SK-N-SH (cell line): ENCODE results near the gene AUTS2. TPM values are rescaled to one million over a fixed set of nuclear protein-coding genes. Genes with fewer than 3 reads are reported as not detected.

Experiments used
- CTCF ChIA-PET: fragments of 300-600, 350-600 bp; formaldehyde crosslinking; extraction: SDS; loops from one replicate; lab custom pipeline; 2021; lab: Yijun Ruan, JAX
- POLR2A ChIA-PET: fragments of 350-600 bp; sonication (Branson Sonifier 250); formaldehyde crosslinking; extraction: SDS; loops from one replicate; lab custom pipeline; 2020; ENCODE audit warnings: antibody characterized with exemption, inconsistent platforms; lab: Yijun Ruan, JAX
- DNase-seq: peaks from one replicate; pipeline ENCODE4 v3.0.0; 2012
- H2AFZ ChIP-seq: fragments of 200-600 bp; sonication (generic); 2 replicates; pipeline ENCODE4 v1.8.1; 2016; ENCODE audit warnings: antibody characterized with exemption, mild to moderate bottlenecking, low read depth
- H3F3A ChIP-seq: fragments of 200-600 bp; sonication (generic); replicated peaks from 2 replicates; pipeline ENCODE3; 2016; ENCODE audit warnings: antibody characterized with exemption, mild to moderate bottlenecking; ENCODE audit not compliant: insufficient read depth
- H3K27ac ChIP-seq, 2 experiments: fragments of 200-500 bp in 1 of 2; fragments of 200-600 bp in 1 of 2; sonication (Bioruptor generic) in 1 of 2; sonication (generic), shearing (Covaris generic) in 1 of 2; 2 replicates each; pipeline versions ENCODE4 v1.5.1 to v1.6.1; 2014 to 2016; ENCODE audit warnings: low read depth in 2 of 2, inconsistent platforms in 1 of 2, low read length in 1 of 2, mild to moderate bottlenecking in 1 of 2, mixed read lengths in 1 of 2
- H3K27me3 ChIP-seq: fragments of 200-600 bp; sonication (generic), shearing (Covaris generic); 2 replicates; pipeline ENCODE4 v1.6.1; 2016; ENCODE audit warnings: mixed run types; ENCODE audit not compliant: insufficient read depth
- H3K36me3 ChIP-seq, 2 experiments: fragments of 200-500 bp in 1 of 2; fragments of 200-600 bp in 1 of 2; sonication (Bioruptor generic) in 1 of 2; sonication (generic) in 1 of 2; replicated peaks in 1 of 2; 2 replicates each; pipeline versions ENCODE3 to v1.5.1; 2014 to 2016; ENCODE audit warnings: low read length in 1 of 2, mild to moderate bottlenecking in 1 of 2; ENCODE audit not compliant: insufficient read depth in 2 of 2, control insufficient read depth in 1 of 2
- H3K4me1 ChIP-seq, 2 experiments: fragments of 200-500 bp in 1 of 2; fragments of 200-600 bp in 1 of 2; sonication (Bioruptor generic) in 1 of 2; sonication (generic), shearing (Covaris generic) in 1 of 2; 2 replicates each; pipeline versions ENCODE4 v1.5.1 to v1.6.1; 2014 to 2016; ENCODE audit warnings: low read depth in 1 of 2, low read length in 1 of 2, mixed run types in 1 of 2; ENCODE audit not compliant: insufficient read depth in 2 of 2, control insufficient read depth in 1 of 2
- H3K4me2 ChIP-seq: fragments of 200-600 bp; sonication (generic), shearing (Covaris generic); 2 replicates; pipeline ENCODE4 v1.6.1; 2017; ENCODE audit warnings: mixed run types
- H3K4me3 ChIP-seq, 2 experiments: fragments of 200-500 bp in 1 of 2; fragments of 200-600 bp in 1 of 2; sonication (Bioruptor generic) in 1 of 2; sonication (generic), shearing (Covaris generic) in 1 of 2; 2 replicates each; pipeline versions ENCODE4 v1.5.1 to v1.8.1; 2014 to 2016; ENCODE audit warnings: low read depth in 2 of 2, inconsistent platforms in 1 of 2, low read length in 1 of 2, mild to moderate bottlenecking in 1 of 2, mixed read lengths in 1 of 2, moderate library complexity in 1 of 2
- H3K79me2 ChIP-seq: fragments of 200-600 bp; sonication (generic); 2 replicates; pipeline ENCODE4 v1.8.1; 2017; ENCODE audit warnings: mild to moderate bottlenecking; ENCODE audit not compliant: insufficient read depth
- H3K9ac ChIP-seq: fragments of 200-600 bp; sonication (generic); 2 replicates; pipeline ENCODE4 v1.6.1; 2017; ENCODE audit warnings: mixed run types
- H3K9me2 ChIP-seq: fragments of 200-600 bp; sonication (generic); 2 replicates; pipeline ENCODE4 v1.6.1; 2017; ENCODE audit warnings: mixed run types
- H3K9me3 ChIP-seq: fragments of 200-600 bp; sonication (generic); 2 replicates; pipeline ENCODE4 v1.6.1; 2017; ENCODE audit warnings: mixed run types, mild to moderate bottlenecking, moderate library complexity
- H4K20me1 ChIP-seq: fragments of 200-600 bp; sonication (generic); 2 replicates; pipeline ENCODE4 v1.6.1; 2017; ENCODE audit warnings: mild to moderate bottlenecking, mixed run types; ENCODE audit not compliant: insufficient read depth
- ELF1 ChIP-seq: IDR thresholded peaks from 2 replicates; pipeline ENCODE4 v1.4.0; 2012
- EP300 ChIP-seq, 2 experiments: IDR thresholded peaks; 2 replicates each; pipeline versions ENCODE4 v1.4.0 to v1.6.1; 2012; ENCODE audit warnings: borderline replicate concordance in 1 of 2, low read depth in 1 of 2, low read length in 1 of 2
- FOSL2 ChIP-seq: IDR thresholded peaks from 2 replicates; pipeline ENCODE4 v1.4.0; 2012; ENCODE audit warnings: low read depth, mild to moderate bottlenecking, moderate library complexity, borderline replicate concordance
- FOXJ3 ChIP-seq: sonication (generic); formaldehyde crosslinking; IDR thresholded peaks from 2 replicates; pipeline ENCODE4 v1.5.1; 2020; ENCODE audit warnings: mild to moderate bottlenecking, missing genetic modification reagents
- FOXM1 ChIP-seq: IDR thresholded peaks from 2 replicates; pipeline ENCODE4 v1.4.0; 2012; ENCODE audit warnings: low read depth, mild to moderate bottlenecking
- GABPA ChIP-seq: IDR thresholded peaks from 2 replicates; pipeline ENCODE4 v1.4.0; 2012; ENCODE audit warnings: low read depth, mild to moderate bottlenecking
- GATA2 ChIP-seq: sonication (generic); formaldehyde crosslinking; IDR thresholded peaks from 2 replicates; pipeline ENCODE4 v1.5.0; 2020; ENCODE audit warnings: mild to moderate bottlenecking, missing genetic modification reagents
- JUND ChIP-seq: IDR thresholded peaks from 2 replicates; pipeline ENCODE4 v1.4.0; 2012
- NFIC ChIP-seq: IDR thresholded peaks from 2 replicates; pipeline ENCODE4 v1.4.0; 2012; ENCODE audit warnings: borderline replicate concordance
- NRF1 ChIP-seq: IDR thresholded peaks from 2 replicates; pipeline ENCODE4 v1.6.1; 2012; ENCODE audit warnings: low read depth, mild to moderate bottlenecking, low read length
- POLR2AphosphoS5 ChIP-seq: IDR thresholded peaks from 2 replicates; pipeline ENCODE4 v1.6.1; 2012; ENCODE audit warnings: low read depth, low read length
- RFX5 ChIP-seq: IDR thresholded peaks from 2 replicates; pipeline ENCODE4 v1.6.1; 2012; ENCODE audit warnings: mild to moderate bottlenecking, improper control_type of control experiment, low read length
- SIN3A ChIP-seq: IDR thresholded peaks from 2 replicates; pipeline ENCODE4 v1.6.1; 2012; ENCODE audit warnings: low read depth, mild to moderate bottlenecking, low read length, moderate library complexity, borderline replicate concordance
- TAF1 ChIP-seq: IDR thresholded peaks from 2 replicates; pipeline ENCODE4 v1.6.1; 2012; ENCODE audit warnings: low read depth, mild to moderate bottlenecking, low read length, moderate library complexity, borderline replicate concordance
- TCF12 ChIP-seq: IDR thresholded peaks from 2 replicates; pipeline ENCODE4 v1.4.0; 2012
- TEAD4 ChIP-seq: IDR thresholded peaks from 2 replicates; pipeline ENCODE4 v1.4.0; 2012; ENCODE audit warnings: mild to moderate bottlenecking, borderline replicate concordance; ENCODE audit not compliant: insufficient read depth
- YY1 ChIP-seq: IDR thresholded peaks from 2 replicates; pipeline ENCODE4 v1.4.0; 2012; ENCODE audit warnings: low read depth, mild to moderate bottlenecking
- WGBS: methylation state at CpG from one replicate; pipeline ENCODE4 v1.1.6; 2017; ENCODE audit warnings: low lambda C conversion rate; 5-methylcytosine and 5-hydroxymethylcytosine counted together
- polyA plus RNA-seq, 3 experiments: library from polyadenylated mRNA; depleted of rRNA; stranded (reverse); fragments of >200 nt; gene quantifications; 2 replicates each; pipeline ENCODE4 v1.2.3, GENCODE V29; 2012
- TF ChIP-seq, protein P1 (sequence below): fragments of 200-600 bp; sonication (generic); IDR thresholded peaks from 2 replicates; pipeline ENCODE4 v1.6.1; 2017; ENCODE audit warnings: antibody characterized with exemption, mild to moderate bottlenecking, moderate library complexity
- TF ChIP-seq, protein P2 (sequence below): IDR thresholded peaks from 2 replicates; pipeline ENCODE4 v1.4.0; 2012; ENCODE audit warnings: low read depth
- TF ChIP-seq, protein P3 (sequence below): fragments of 150-350 bp; IDR thresholded peaks from 2 replicates; pipeline ENCODE4 v1.6.1; 2016; ENCODE audit warnings: mild to moderate bottlenecking, low read depth, low read length
- TF ChIP-seq, protein P4 (sequence below): IDR thresholded peaks from 2 replicates; pipeline ENCODE4 v1.4.0; 2012; ENCODE audit warnings: low read depth, borderline replicate concordance

The AUTS2 gene
- polyA plus RNA-seq, 1 of the 3 experiments (the other 2 are of a cell fraction), result 15.6 TPM

DNA sequence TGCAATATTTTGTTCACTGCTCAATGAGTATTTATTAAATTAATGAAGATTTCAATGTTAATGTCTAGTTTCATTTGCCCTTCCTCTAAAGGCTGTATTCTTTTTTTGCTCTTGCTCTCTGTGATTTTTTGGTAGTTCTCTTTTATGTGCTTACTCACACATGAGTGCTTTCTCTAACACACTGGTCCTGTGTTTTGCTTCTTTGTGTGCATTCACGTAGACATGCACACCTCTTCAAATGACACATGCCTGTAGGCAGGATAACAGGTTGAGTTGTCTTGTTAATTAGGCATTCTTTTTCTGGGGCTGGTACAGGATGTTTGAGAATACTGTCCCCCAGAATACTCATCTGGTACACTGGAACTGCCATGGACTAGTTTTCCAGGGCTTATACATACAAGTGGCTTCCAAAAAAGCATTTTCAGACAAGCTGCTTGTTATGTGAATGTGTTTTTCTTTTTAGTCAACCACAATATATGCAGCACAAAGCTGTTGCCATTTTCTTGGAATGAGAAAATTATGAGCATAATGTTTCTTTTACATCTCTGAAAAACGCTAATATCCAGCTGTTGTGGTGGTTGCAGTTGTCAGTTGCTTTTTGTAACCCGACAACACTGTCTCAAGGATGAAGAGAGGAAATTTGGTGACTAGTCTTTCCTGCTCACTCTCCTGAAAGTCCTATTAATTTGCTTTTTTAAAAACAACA lies 416.4 kb downstream of the AUTS2 start:
- Histone ChIP-seq H3F3A (peaks cover 9% of the 10 kb centered on the region), H3K9me3 (no peaks in the 10 kb centered on the region), H3K4me1 (peaks cover 11 to 17% of the 10 kb centered on the region in 2 experiments; a peak in 3 of 4 replicates), H4K20me1 (no peaks in the 10 kb centered on the region), H3K79me2 (no peaks in the 10 kb centered on the region), H3K27me3 (no peaks in the 10 kb centered on the region), H3K36me3 (no peaks in the 10 kb centered on the region), H3K27ac (no peak overlapping the region), H2AFZ (no peak overlapping the region), H3K4me3 (no peak overlapping the region), H3K4me2 (no peak overlapping the region), H3K9me2 (no peaks in the 10 kb centered on the region), H3K9ac (no peak overlapping the region)
- CTCF ChIA-PET, result interaction anchor here (1.1 to 3.3 kb wide), 4 partner anchors 8 to 167 kb away, joined by 3 to 15 read pairs (median 5); no protein-coding TSS in a partner anchor
- no peak for DNase-seq
- POLR2A ChIA-PET, result no interaction called here
- WGBS, result 91% methylated on average over 3 of the region's 3 CpGs
- no peak for TF ChIP-seq NRF1
- TF ChIP-seq ELF1, result no peak
- no peak for TF ChIP-seq FOXM1
- TF ChIP-seq NFIC, result no peak
- TF ChIP-seq FOSL2, result no peak
- TF ChIP-seq, protein P1, sequence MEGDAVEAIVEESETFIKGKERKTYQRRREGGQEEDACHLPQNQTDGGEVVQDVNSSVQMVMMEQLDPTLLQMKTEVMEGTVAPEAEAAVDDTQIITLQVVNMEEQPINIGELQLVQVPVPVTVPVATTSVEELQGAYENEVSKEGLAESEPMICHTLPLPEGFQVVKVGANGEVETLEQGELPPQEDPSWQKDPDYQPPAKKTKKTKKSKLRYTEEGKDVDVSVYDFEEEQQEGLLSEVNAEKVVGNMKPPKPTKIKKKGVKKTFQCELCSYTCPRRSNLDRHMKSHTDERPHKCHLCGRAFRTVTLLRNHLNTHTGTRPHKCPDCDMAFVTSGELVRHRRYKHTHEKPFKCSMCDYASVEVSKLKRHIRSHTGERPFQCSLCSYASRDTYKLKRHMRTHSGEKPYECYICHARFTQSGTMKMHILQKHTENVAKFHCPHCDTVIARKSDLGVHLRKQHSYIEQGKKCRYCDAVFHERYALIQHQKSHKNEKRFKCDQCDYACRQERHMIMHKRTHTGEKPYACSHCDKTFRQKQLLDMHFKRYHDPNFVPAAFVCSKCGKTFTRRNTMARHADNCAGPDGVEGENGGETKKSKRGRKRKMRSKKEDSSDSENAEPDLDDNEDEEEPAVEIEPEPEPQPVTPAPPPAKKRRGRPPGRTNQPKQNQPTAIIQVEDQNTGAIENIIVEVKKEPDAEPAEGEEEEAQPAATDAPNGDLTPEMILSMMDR, result no peak
- TF ChIP-seq RFX5, result no peak
- TF ChIP-seq, protein P2, sequence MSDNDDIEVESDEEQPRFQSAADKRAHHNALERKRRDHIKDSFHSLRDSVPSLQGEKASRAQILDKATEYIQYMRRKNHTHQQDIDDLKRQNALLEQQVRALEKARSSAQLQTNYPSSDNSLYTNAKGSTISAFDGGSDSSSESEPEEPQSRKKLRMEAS, result no peak
- no peak for TF ChIP-seq POLR2AphosphoS5
- TF ChIP-seq EP300 (IDR thresholded peaks at IDR 0.05; ENCODE audit: borderline replicate concordance in 1 of 2, low read depth in 1 of 2, low read length in 1 of 2), result no peak
- TF ChIP-seq YY1, result no peak

DNA sequence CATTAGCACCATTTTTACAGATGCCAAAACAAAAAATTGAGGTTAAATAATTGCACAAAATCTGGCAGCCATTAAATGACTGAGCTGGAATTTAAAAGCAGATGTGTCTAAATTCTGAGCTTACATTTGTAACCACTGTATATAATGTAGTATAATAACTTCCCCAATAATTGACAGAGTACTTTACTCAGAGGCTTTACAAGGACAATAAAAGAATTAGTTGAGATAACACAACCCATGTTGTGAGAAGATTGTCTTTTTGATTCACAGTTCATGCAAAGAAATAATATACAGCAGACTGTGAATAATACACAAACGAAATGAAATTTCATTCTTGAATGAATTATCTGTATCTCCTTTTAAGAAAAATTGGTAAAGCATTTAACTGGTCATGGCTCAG lies 417.1 kb downstream of the AUTS2 start:
- Histone ChIP-seq H3K9ac (no peak overlapping the region), H3K27ac (no peak overlapping the region), H3K4me3 (no peak overlapping the region), H3K36me3 (no peaks in the 10 kb centered on the region), H3K4me1 (peaks cover 11 to 17% of the 10 kb centered on the region in 2 experiments; a peak in 3 of 4 replicates), H3K4me2 (no peak overlapping the region), H3F3A (peaks cover 9% of the 10 kb centered on the region), H4K20me1 (no peaks in the 10 kb centered on the region), H3K27me3 (no peaks in the 10 kb centered on the region), H3K9me2 (no peaks in the 10 kb centered on the region), H3K79me2 (no peaks in the 10 kb centered on the region), H2AFZ (no peak overlapping the region), H3K9me3 (no peaks in the 10 kb centered on the region)
- 59% methylated on average over 1 of the region's 1 CpG for WGBS
- POLR2A ChIA-PET, result no interaction called here
- no peak for DNase-seq
- TF ChIP-seq JUND (no peak), RFX5 (no peak), SIN3A (no peak), TEAD4 (no peak), FOXJ3 (no peak), GATA2 (no peak), ELF1 (no peak), GABPA (no peak), TAF1 (no peak), FOXM1 (no peak), TCF12 (no peak), EP300 (IDR thresholded peaks at IDR 0.05; ENCODE audit: borderline replicate concordance in 1 of 2, low read depth in 1 of 2, low read length in 1 of 2) (no peak)
- TF ChIP-seq, protein P3, sequence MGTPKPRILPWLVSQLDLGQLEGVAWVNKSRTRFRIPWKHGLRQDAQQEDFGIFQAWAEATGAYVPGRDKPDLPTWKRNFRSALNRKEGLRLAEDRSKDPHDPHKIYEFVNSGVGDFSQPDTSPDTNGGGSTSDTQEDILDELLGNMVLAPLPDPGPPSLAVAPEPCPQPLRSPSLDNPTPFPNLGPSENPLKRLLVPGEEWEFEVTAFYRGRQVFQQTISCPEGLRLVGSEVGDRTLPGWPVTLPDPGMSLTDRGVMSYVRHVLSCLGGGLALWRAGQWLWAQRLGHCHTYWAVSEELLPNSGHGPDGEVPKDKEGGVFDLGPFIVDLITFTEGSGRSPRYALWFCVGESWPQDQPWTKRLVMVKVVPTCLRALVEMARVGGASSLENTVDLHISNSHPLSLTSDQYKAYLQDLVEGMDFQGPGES, result no peak
- TF ChIP-seq, protein P4, sequence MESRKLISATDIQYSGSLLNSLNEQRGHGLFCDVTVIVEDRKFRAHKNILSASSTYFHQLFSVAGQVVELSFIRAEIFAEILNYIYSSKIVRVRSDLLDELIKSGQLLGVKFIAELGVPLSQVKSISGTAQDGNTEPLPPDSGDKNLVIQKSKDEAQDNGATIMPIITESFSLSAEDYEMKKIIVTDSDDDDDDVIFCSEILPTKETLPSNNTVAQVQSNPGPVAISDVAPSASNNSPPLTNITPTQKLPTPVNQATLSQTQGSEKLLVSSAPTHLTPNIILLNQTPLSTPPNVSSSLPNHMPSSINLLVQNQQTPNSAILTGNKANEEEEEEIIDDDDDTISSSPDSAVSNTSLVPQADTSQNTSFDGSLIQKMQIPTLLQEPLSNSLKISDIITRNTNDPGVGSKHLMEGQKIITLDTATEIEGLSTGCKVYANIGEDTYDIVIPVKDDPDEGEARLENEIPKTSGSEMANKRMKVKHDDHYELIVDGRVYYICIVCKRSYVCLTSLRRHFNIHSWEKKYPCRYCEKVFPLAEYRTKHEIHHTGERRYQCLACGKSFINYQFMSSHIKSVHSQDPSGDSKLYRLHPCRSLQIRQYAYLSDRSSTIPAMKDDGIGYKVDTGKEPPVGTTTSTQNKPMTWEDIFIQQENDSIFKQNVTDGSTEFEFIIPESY, result no peak
- CTCF ChIA-PET, result interaction anchor here (1.4 to 3.3 kb wide), 3 partner anchors 26 to 167 kb away, joined by 5 to 15 read pairs (median 5); no protein-coding TSS in a partner anchor
